ENCODE measurements around the gene C4orf51. TPM values are rescaled to one million over a fixed set of nuclear protein-coding genes. Genes with fewer than 3 reads are reported as not detected.
"Not testable (repeated sequence)": the region's sequence is repeated elsewhere in the genome, so short reads cannot be mapped to it uniquely, and the experiment has no call there.

C4orf51 gene
- total RNA-seq, result not detected in 2 replicates

DNA sequence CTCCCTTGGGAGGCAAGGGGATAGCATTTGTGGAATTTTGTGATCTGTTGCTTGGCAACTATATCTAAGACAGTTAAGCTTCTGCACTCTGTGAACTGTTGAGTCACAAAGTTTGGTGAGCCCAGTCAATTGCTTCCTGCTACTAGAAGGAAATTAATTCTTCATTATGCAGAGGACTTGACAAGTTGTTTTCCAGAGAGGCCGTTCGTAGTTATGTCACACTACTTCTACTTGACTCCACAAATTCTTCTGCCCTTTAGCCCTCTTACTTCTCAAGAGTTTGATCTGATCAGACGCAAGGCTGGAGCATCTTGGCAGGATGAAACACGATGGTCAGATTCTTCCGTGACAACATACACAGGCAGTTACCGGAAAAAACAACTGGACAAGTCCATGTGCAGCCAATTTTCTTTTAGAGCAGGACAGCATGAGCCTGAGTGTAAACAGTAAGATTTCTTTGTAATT is at the start of gene C4orf51:
C4orf51 (plus strand) TSS at position 156 of the 465 bp plus-strand sequence; CDS start at position 214, 58 bp downstream.
- Mint-ChIP-seq H3K36me3 (ENCODE audit: low read depth) (no peaks in the 10 kb centered on the region), H3K4me1 (ENCODE audit: low read depth) (no peaks in the 10 kb centered on the region), H3K4me3 (ENCODE audit: low read depth) (no peak within 1 kb of the TSS), H3K27me3 (ENCODE audit: low read depth) (peaks cover 8% of the 10 kb centered on the region), H3K9me3 (peaks cover 10% of the 10 kb centered on the region), H3K27ac (no peak within 1 kb of the TSS)
- no peak for DNase-seq (ENCODE audit: low spot score)
- intact Hi-C loops (cut with micrococcal nuclease), result no loop called here

- peaks cover 39% of the 10 kb centered on the region for H3K4me1 Mint-ChIP-seq (ENCODE audit: low read depth)
- DNase-seq (ENCODE audit: low spot score), result no peak
- H3K27me3 Mint-ChIP-seq (ENCODE audit: low read depth), result no peaks in the 10 kb centered on the region
- intact Hi-C loops (cut with micrococcal nuclease), result no loop called here
- H3K27ac Mint-ChIP-seq, result no peak overlapping the region
- no peak overlapping the region for H3K4me3 Mint-ChIP-seq (ENCODE audit: low read depth)
- H3K9me3 Mint-ChIP-seq, result peaks cover 3% of the 10 kb centered on the region
- H3K36me3 Mint-ChIP-seq (ENCODE audit: low read depth), result peaks cover 44% of the 10 kb centered on the region
These were observed 44.8 kb upstream of the C4orf51 start for GRCh38 chr4:145635117-145635516.

GRCh38 chr4:145635630-145636029 is 44.3 kb upstream of the C4orf51 start:
- Mint-ChIP-seq H3K36me3 (ENCODE audit: low read depth) (peaks cover 44% of the 10 kb centered on the region), H3K4me1 (ENCODE audit: low read depth) (peaks cover 39% of the 10 kb centered on the region), H3K4me3 (ENCODE audit: low read depth) (no peak overlapping the region)

GRCh38 chr4:145639186-145639698 is 40.7 kb upstream of the C4orf51 start:
- H3K4me1 Mint-ChIP-seq (ENCODE audit: low read depth), result peaks cover 40% of the 10 kb centered on the region
- intact Hi-C loops (cut with micrococcal nuclease), result no loop called here
- H3K9me3 Mint-ChIP-seq, result no peaks in the 10 kb centered on the region
- peaks cover 43% of the 10 kb centered on the region for H3K36me3 Mint-ChIP-seq (ENCODE audit: low read depth)
- no peaks in the 10 kb centered on the region for H3K27me3 Mint-ChIP-seq (ENCODE audit: low read depth)
- H3K27ac Mint-ChIP-seq, result no peak overlapping the region
- no peak for DNase-seq (ENCODE audit: low spot score)
- no peak overlapping the region for H3K4me3 Mint-ChIP-seq (ENCODE audit: low read depth)

More at GRCh38 chr4:145635630-145636029, 44.3 kb upstream of the C4orf51 start:
- no peaks in the 10 kb centered on the region for H3K27me3 Mint-ChIP-seq (ENCODE audit: low read depth)
- DNase-seq (ENCODE audit: low spot score), result no peak
- intact Hi-C loops (cut with micrococcal nuclease), result no loop called here
- no peak overlapping the region for H3K27ac Mint-ChIP-seq
- H3K9me3 Mint-ChIP-seq, result no peaks in the 10 kb centered on the region

GRCh38 chr4:145640236-145640635 is 39.7 kb upstream of the C4orf51 start:
- H3K9me3 Mint-ChIP-seq; H3K4me3 Mint-ChIP-seq (ENCODE audit: low read depth); intact Hi-C loops (cut with micrococcal nuclease); H3K27ac Mint-ChIP-seq; H3K27me3 Mint-ChIP-seq (ENCODE audit: low read depth); DNase-seq (ENCODE audit: low spot score): not testable (repeated sequence)
- H3K4me1 Mint-ChIP-seq (ENCODE audit: low read depth), result peaks cover 37% of the 10 kb centered on the region
- H3K36me3 Mint-ChIP-seq (ENCODE audit: low read depth), result peaks cover 43% of the 10 kb centered on the region

- Mint-ChIP-seq H3K27me3 (ENCODE audit: low read depth) (no peaks in the 10 kb centered on the region), H3K4me1 (ENCODE audit: low read depth) (peaks cover 25% of the 10 kb centered on the region)
- intact Hi-C loops (cut with micrococcal nuclease), result no loop called here
These were observed 36.7 kb upstream of the C4orf51 start for GRCh38 chr4:145643295-145643694.

GRCh38 chr4:145644699-145645098 is 35.2 kb upstream of the C4orf51 start:
- Mint-ChIP-seq H3K4me3 (ENCODE audit: low read depth) (no peak overlapping the region), H3K4me1 (ENCODE audit: low read depth) (peaks cover 18% of the 10 kb centered on the region), H3K27ac (no peak overlapping the region), H3K9me3 (no peaks in the 10 kb centered on the region), H3K36me3 (ENCODE audit: low read depth) (peaks cover 48% of the 10 kb centered on the region), H3K27me3 (ENCODE audit: low read depth) (no peaks in the 10 kb centered on the region)
- intact Hi-C loops (cut with micrococcal nuclease), result no loop called here
- DNase-seq (ENCODE audit: low spot score), result no peak

More at GRCh38 chr4:145643295-145643694, 36.7 kb upstream of the C4orf51 start:
- no peak overlapping the region for H3K4me3 Mint-ChIP-seq (ENCODE audit: low read depth)
- peaks cover 55% of the 10 kb centered on the region for H3K36me3 Mint-ChIP-seq (ENCODE audit: low read depth)
- no peaks in the 10 kb centered on the region for H3K9me3 Mint-ChIP-seq
- no peak overlapping the region for H3K27ac Mint-ChIP-seq
- DNase-seq (ENCODE audit: low spot score), result no peak

DNA sequence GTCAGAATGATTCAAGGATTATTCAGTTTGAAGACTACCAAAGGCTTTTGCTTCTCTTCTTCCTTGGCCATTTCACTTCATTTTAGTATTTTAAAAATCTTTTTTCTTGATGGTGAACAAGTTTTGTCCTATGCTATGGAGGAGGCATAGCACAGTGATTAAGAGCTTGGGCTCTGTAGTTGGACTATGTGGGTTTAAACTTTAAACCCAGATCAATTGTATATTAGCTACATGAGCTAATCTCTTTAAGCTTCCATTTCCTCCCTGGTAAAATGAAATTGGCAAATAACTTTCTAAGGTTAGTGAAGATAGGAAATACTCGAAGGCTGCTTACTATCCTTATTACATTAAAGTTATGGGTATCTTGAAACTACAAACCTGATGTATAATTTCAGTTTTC is 23.8 kb upstream of the C4orf51 start:
- no peaks in the 10 kb centered on the region for H3K27me3 Mint-ChIP-seq (ENCODE audit: low read depth)

GRCh38 chr4:145660064-145660463 is 19.9 kb upstream of the C4orf51 start:
- DNase-seq (ENCODE audit: low spot score), result no peak
- intact Hi-C loops (cut with micrococcal nuclease), result no loop called here
- H3K27ac Mint-ChIP-seq, result no peak overlapping the region
- H3K4me3 Mint-ChIP-seq (ENCODE audit: low read depth), result no peak overlapping the region
- no peaks in the 10 kb centered on the region for H3K27me3 Mint-ChIP-seq (ENCODE audit: low read depth)
- H3K36me3 Mint-ChIP-seq (ENCODE audit: low read depth), result peaks cover 62% of the 10 kb centered on the region
- H3K9me3 Mint-ChIP-seq, result peaks cover 38% of the 10 kb centered on the region
- H3K4me1 Mint-ChIP-seq (ENCODE audit: low read depth), result no peaks in the 10 kb centered on the region

More for the DNA sequence above, 23.8 kb upstream of the C4orf51 start:
- no peaks in the 10 kb centered on the region for H3K4me1 Mint-ChIP-seq (ENCODE audit: low read depth)
- intact Hi-C loops (cut with micrococcal nuclease), result no loop called here
- DNase-seq (ENCODE audit: low spot score), result no peak
- peaks cover 26% of the 10 kb centered on the region for H3K9me3 Mint-ChIP-seq
- H3K4me3 Mint-ChIP-seq (ENCODE audit: low read depth), result no peak overlapping the region
- H3K27ac Mint-ChIP-seq, result no peak overlapping the region
- H3K36me3 Mint-ChIP-seq (ENCODE audit: low read depth), result peaks cover 70% of the 10 kb centered on the region

GRCh38 chr4:145663194-145663593 is 16.8 kb upstream of the C4orf51 start:
- Mint-ChIP-seq H3K36me3 (ENCODE audit: low read depth) (peaks cover 31% of the 10 kb centered on the region), H3K27ac (no peak overlapping the region), H3K4me3 (ENCODE audit: low read depth) (no peak overlapping the region), H3K9me3 (peaks cover 40% of the 10 kb centered on the region), H3K4me1 (ENCODE audit: low read depth) (no peaks in the 10 kb centered on the region), H3K27me3 (ENCODE audit: low read depth) (no peaks in the 10 kb centered on the region)
- DNase-seq (ENCODE audit: low spot score), result no peak
- intact Hi-C loops (cut with micrococcal nuclease), result no loop called here

DNA sequence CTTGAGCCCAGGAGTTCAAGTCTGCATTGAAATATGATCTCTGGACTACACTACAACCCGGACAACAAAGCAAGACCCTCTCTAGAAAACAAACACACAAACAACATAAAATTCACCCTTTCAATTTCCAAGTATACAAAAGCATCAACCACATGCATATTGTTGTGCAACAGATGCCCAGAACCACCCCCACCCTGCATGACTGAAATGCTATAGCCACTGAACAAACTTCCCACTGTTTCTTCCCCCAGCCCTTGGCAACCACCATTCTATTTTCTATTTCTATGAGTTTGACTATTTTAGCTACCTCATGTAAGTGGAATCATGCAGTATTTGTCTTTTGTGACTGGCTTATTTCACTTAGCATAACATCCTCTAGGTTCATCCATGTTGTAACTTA is 14.2 kb upstream of the C4orf51 start:
- H3K4me1 Mint-ChIP-seq (ENCODE audit: low read depth), result no peaks in the 10 kb centered on the region
- H3K9me3 Mint-ChIP-seq, result peaks cover 23% of the 10 kb centered on the region
- DNase-seq (ENCODE audit: low spot score), result no peak
- H3K27me3 Mint-ChIP-seq (ENCODE audit: low read depth), result no peaks in the 10 kb centered on the region
- intact Hi-C loops (cut with micrococcal nuclease), result no loop called here
- H3K36me3 Mint-ChIP-seq (ENCODE audit: low read depth), result peaks cover 7% of the 10 kb centered on the region
- no peak overlapping the region for H3K27ac Mint-ChIP-seq
- no peak overlapping the region for H3K4me3 Mint-ChIP-seq (ENCODE audit: low read depth)

- intact Hi-C loops (cut with micrococcal nuclease), result no loop called here
- Mint-ChIP-seq H3K4me1 (ENCODE audit: low read depth) (peaks cover 2% of the 10 kb centered on the region), H3K36me3 (ENCODE audit: low read depth) (no peaks in the 10 kb centered on the region), H3K27ac (no peak overlapping the region), H3K27me3 (ENCODE audit: low read depth) (no peaks in the 10 kb centered on the region), H3K9me3 (peaks cover 12% of the 10 kb centered on the region), H3K4me3 (ENCODE audit: low read depth) (no peak overlapping the region)
- DNase-seq (ENCODE audit: low spot score), result no peak
These were observed 9.5 kb upstream of the C4orf51 start for GRCh38 chr4:145670422-145670821.

GRCh38 chr4:145679520-145679919 is 426 bp upstream of the C4orf51 start:
- H3K27ac Mint-ChIP-seq, result no peak overlapping the region
- intact Hi-C loops (cut with micrococcal nuclease), result no loop called here
- no peak for DNase-seq (ENCODE audit: low spot score)
- no peaks in the 10 kb centered on the region for H3K36me3 Mint-ChIP-seq (ENCODE audit: low read depth)
- H3K27me3 Mint-ChIP-seq (ENCODE audit: low read depth), result peaks cover 6% of the 10 kb centered on the region
- no peak overlapping the region for H3K4me3 Mint-ChIP-seq (ENCODE audit: low read depth)
- no peaks in the 10 kb centered on the region for H3K4me1 Mint-ChIP-seq (ENCODE audit: low read depth)
- peaks cover 10% of the 10 kb centered on the region for H3K9me3 Mint-ChIP-seq

DNA sequence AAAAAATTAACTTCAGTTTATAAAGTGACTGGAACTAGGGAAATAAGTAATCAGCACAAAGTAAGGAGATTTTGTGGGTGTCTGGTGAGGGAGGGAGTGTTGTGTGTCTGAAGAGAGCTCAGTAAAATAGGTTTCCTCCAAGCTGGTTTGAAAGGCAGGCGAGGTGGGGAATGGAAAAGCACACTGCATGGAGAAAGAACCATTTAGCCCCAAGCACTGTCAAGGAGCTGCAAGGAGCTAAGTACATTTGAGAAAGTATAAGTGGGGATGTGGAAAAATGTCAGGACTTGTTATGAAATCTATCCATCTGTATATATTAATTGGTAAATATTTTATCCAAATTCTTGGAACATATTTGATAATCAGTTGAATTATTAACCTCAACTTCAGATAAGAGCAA is 956 bp downstream of the C4orf51 start:
- no peaks in the 10 kb centered on the region for H3K36me3 Mint-ChIP-seq (ENCODE audit: low read depth)
- no peaks in the 10 kb centered on the region for H3K4me1 Mint-ChIP-seq (ENCODE audit: low read depth)
- H3K9me3 Mint-ChIP-seq, result peaks cover 10% of the 10 kb centered on the region
- peaks cover 10% of the 10 kb centered on the region for H3K27me3 Mint-ChIP-seq (ENCODE audit: low read depth)
- no peak overlapping the region for H3K4me3 Mint-ChIP-seq (ENCODE audit: low read depth)
- no peak overlapping the region for H3K27ac Mint-ChIP-seq
- no peak for DNase-seq (ENCODE audit: low spot score)
- intact Hi-C loops (cut with micrococcal nuclease), result no loop called here

Measured in activated T-helper 2 cell treated with anti-CD3 and anti-CD28 coated beads, Interferon-gamma antibody, Interleukin-2, Interleukin-4, amounts not matched to agents 10 μg/mL and 5 μg/mL and 100 μg/mL, durations not matched to agents 14 hours and 24 hours and 36 hours (primary cell).